GM06990 (cell line): ENCODE data around the gene BHLHE40.

Experiments
- DNase-seq: peaks from one replicate; pipeline ENCODE4 v3.0.0-alpha.2; 2011; ENCODE audit not compliant: insufficient read length; ENCODE audit errors: extremely low read depth
- H3K27me3 ChIP-seq: replicated peaks from 2 replicates; pipeline ENCODE4 v1.6.0; 2011; ENCODE audit warnings: low read length; ENCODE audit not compliant: control insufficient read depth, insufficient read depth
- H3K36me3 ChIP-seq: 2 replicates; pipeline ENCODE4 v1.5.1; 2011; ENCODE audit warnings: low read length; ENCODE audit not compliant: control insufficient read depth, insufficient read depth
- H3K4me3 ChIP-seq: replicated peaks from 2 replicates; pipeline ENCODE4 v1.5.1; 2011; ENCODE audit warnings: low read depth, mild to moderate bottlenecking, control low read depth, low read length
- CTCF ChIP-seq: IDR thresholded peaks from 2 replicates; pipeline ENCODE4 v1.5.1; 2011; ENCODE audit warnings: low read length, control low read depth, mild to moderate bottlenecking, inconsistent platforms; ENCODE audit not compliant: insufficient read depth, poor library complexity, severe bottlenecking

The BHLHE40 gene

GRCh38 chr3:5026046-5026362 is 46.8 kb downstream of the BHLHE40 start:
- Histone ChIP-seq H3K4me3 (no peak overlapping the region), H3K36me3 (no peaks in the 10 kb centered on the region), H3K27me3 (no peaks in the 10 kb centered on the region)
- no peak for DNase-seq
- TF ChIP-seq CTCF, result no peak

- DNase-seq, result no peak
- Histone ChIP-seq H3K36me3 (no peaks in the 10 kb centered on the region), H3K27me3 (no peaks in the 10 kb centered on the region; the same call in 1 of the 2 replicates), H3K4me3 (no peak overlapping the region)
- TF ChIP-seq CTCF, result no peak
These were observed 50.5 kb downstream of the BHLHE40 start for GRCh38 chr3:5029715-5030114.

- DNase-seq, result no peak
- no peak overlapping the region for H3K4me3 ChIP-seq
- TF ChIP-seq CTCF, result no peak
- no peaks in the 10 kb centered on the region for H3K36me3 ChIP-seq
- H3K27me3 ChIP-seq, result no peaks in the 10 kb centered on the region; the same call in 1 of the 2 replicates
These were observed 50.9 kb downstream of the BHLHE40 start for GRCh38 chr3:5030152-5030551.

- DNase-seq, result no peak
- no peak for TF ChIP-seq CTCF
- H3K27me3 ChIP-seq, result no peaks in the 10 kb centered on the region; the same call in 1 of the 2 replicates
- H3K36me3 ChIP-seq, result no peaks in the 10 kb centered on the region
- H3K4me3 ChIP-seq, result no peak overlapping the region
These were observed 53.6 kb downstream of the BHLHE40 start for GRCh38 chr3:5032844-5033243.
